Kidney (tissue), 14 donors: Measurements from ENCODE around the gene CTIF. TPM values are rescaled to one million over a fixed set of nuclear protein-coding genes. Genes with fewer than 3 reads are reported as not detected.
"Not testable (repeated sequence)": the region's sequence is repeated elsewhere in the genome, so short reads cannot be mapped to it uniquely, and the experiment has no call there.

Experiments
- DNase-seq, 5 donors: peaks; one replicate each; pipeline ENCODE4 v3.0.0-alpha.2; 2013 to 2020
- FAIRE-seq: peaks from 2 replicates; lab custom pipeline; 2012; peaks lifted over from hg19 to GRCh38; lab: Jason Lieb, UNC
- H3K27ac ChIP-seq, 2 donors: one replicate each; pipeline ENCODE4 v1.7.0; 2013; ENCODE audit warnings: low read depth in 2 of 2, low read length in 2 of 2, inconsistent platforms in 1 of 2
- H3K27me3 ChIP-seq: one replicate; pipeline ENCODE4 v1.7.1; 2013; ENCODE audit warnings: low read length, inconsistent platforms; ENCODE audit not compliant: control insufficient read depth, insufficient read depth
- H3K36me3 ChIP-seq, 3 donors: one replicate each; pipeline versions ENCODE4 v1.7.0 to v1.7.1; 2013; ENCODE audit warnings: low read length in 3 of 3, control low read depth in 1 of 3, inconsistent platforms in 1 of 3; ENCODE audit not compliant: insufficient read depth in 3 of 3, control insufficient read depth in 2 of 3
- H3K4me1 ChIP-seq, 3 donors: one replicate each; pipeline versions ENCODE4 v1.7.0 to v1.7.1; 2013; ENCODE audit warnings: low read length in 3 of 3, inconsistent platforms in 1 of 3, low read depth in 1 of 3; ENCODE audit not compliant: control insufficient read depth in 2 of 3, insufficient read depth in 2 of 3
- H3K4me3 ChIP-seq, 3 donors: one replicate each; pipeline versions ENCODE4 v1.7.0 to v1.8.1; 2013; ENCODE audit warnings: low read length in 3 of 3, control low read depth in 1 of 3, inconsistent platforms in 1 of 3
- H3K9ac ChIP-seq, 3 donors: one replicate each; pipeline versions ENCODE4 v1.7.0 to v1.7.1; 2013; ENCODE audit warnings: low read length in 3 of 3, control low read depth in 1 of 3, inconsistent platforms in 1 of 3
- H3K9me3 ChIP-seq, 3 donors: one replicate each; pipeline versions ENCODE4 v1.7.0 to v1.7.1; 2013; ENCODE audit warnings: low read length in 3 of 3, control low read depth in 1 of 3, inconsistent platforms in 1 of 3; ENCODE audit not compliant: control insufficient read depth in 2 of 3, insufficient read depth in 1 of 3
- intact Hi-C: fragments of 100-400 bp; cut with DNase I; formaldehyde crosslinking; loops from one replicate; pipeline ENCODE4 v1.11.1; 2022
- polyA plus RNA-seq: library from polyadenylated mRNA; stranded (reverse); fragments of 350-450 nt; fragmentation: Illumina TruSeq; extraction: RNeasy Lipid Tissue Mini Kit (QIAGEN cat#74804); gene quantifications from one replicate; pipeline ENCODE4 v1.2.3, GENCODE V29; 2014; ENCODE audit warnings: low read depth, low replicate concordance; ENCODE audit not compliant: insufficient read depth
- total RNA-seq: library from RNA; stranded (reverse); fragmentation: NEBNext Ultra II Directional; extraction: Animal tissue kit (Norgen Biotek cat#: 25700); gene quantifications from one replicate; pipeline ENCODE4 v1.2.1, GENCODE V29; 2021
- TF ChIP-seq, protein P1 (sequence below): IDR thresholded peaks from 3 replicates; pipeline ENCODE4 v1.5.1; 2012; ENCODE audit warnings: mild to moderate bottlenecking, moderate library complexity, borderline replicate concordance; ENCODE audit not compliant: insufficient read depth; ENCODE audit errors: extremely low read depth
- donor health status: control.
- donor health status: control.
- donor health status: control.
- donor health status: control.
- donor health status: control.
- donor health status: DM: yes; HTN: yes; CAD: no.
- donor health status: Normal renal cell carcinoma (clear cell type).

The CTIF gene
- total and polyA plus RNA-seq, 2 donors from 2014 or later = 37.3 to 41.9 TPM

DNA sequence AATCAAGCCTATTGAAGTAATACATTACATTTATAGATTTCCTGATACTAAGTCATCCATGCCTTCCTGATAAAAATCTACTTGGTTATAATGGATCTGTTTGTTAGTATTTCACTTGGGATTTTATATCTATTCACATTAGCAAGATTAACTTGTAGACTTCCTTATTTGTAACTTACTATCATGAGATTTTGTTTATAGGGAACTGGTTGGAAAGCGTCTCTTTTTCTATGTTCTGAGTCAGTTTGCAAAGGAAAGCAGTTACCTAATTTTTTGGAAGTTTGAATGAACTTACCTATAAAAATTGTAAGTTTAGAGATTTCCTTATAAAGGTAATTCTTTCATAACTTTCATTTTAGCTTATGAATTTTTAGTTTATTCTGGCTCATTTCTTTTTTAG, 270.5 kb downstream of the CTIF start:
- H3K9ac ChIP-seq = no peak overlapping the region
- no peaks in the 10 kb centered on the region for H3K27me3 ChIP-seq
- H3K9me3 ChIP-seq = no peaks in the 10 kb centered on the region
- H3K4me3 ChIP-seq = no peak overlapping the region
- intact Hi-C loops = no loop called here
- H3K36me3 ChIP-seq = no peaks in the 10 kb centered on the region
- no peak overlapping the region for H3K27ac ChIP-seq
- H3K4me1 ChIP-seq = peaks cover 0 to 12% (median under 1%) of the 10 kb centered on the region in 3 donors
- TF ChIP-seq, protein P1, sequence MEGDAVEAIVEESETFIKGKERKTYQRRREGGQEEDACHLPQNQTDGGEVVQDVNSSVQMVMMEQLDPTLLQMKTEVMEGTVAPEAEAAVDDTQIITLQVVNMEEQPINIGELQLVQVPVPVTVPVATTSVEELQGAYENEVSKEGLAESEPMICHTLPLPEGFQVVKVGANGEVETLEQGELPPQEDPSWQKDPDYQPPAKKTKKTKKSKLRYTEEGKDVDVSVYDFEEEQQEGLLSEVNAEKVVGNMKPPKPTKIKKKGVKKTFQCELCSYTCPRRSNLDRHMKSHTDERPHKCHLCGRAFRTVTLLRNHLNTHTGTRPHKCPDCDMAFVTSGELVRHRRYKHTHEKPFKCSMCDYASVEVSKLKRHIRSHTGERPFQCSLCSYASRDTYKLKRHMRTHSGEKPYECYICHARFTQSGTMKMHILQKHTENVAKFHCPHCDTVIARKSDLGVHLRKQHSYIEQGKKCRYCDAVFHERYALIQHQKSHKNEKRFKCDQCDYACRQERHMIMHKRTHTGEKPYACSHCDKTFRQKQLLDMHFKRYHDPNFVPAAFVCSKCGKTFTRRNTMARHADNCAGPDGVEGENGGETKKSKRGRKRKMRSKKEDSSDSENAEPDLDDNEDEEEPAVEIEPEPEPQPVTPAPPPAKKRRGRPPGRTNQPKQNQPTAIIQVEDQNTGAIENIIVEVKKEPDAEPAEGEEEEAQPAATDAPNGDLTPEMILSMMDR = no peak
- FAIRE-seq = no peak
- no peak for DNase-seq

DNA sequence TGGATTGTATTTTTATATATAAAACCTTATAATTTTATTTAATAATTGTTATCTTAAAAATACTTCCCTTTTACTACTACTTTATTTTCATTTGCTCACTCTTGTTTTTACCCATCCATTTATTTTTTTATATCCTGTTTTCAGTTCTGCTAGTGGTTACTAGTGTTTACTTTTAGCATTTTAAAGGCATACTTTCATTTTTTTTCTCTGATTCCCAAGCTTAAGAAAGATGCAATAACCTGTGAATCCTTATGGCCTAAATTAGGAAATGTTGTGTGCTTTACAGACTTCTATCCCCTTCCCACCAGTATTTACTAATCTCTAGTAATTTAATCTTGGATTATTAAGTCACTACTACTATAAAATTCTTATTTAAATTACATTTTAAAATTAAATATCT, 272.0 kb downstream of the CTIF start:
- peaks cover 0 to 6% (median 0%) of the 10 kb centered on the region in 3 donors for H3K4me1 ChIP-seq
- TF ChIP-seq, protein P1 = no peak
- no peak for FAIRE-seq

DNA sequence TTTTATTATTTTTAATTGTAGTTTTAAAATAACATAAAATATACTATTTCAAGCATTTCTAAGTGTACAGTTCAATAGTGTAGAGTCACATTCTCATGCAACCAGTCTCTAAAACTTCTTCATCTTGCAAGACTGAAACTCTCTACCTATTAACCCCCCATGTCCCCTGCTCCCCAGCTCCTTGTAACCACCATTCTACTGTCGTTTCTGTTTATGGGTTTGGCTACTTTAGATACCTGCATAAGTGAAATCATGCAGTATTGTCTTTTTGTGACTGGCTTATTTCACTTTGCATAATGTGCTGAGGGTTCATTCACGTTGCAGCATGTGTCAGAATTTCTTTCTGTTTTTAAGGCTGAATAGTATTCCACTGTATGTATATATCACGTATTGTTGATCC, 272.6 kb downstream of the CTIF start:
- Histone ChIP-seq H3K9me3 (no peaks in the 10 kb centered on the region), H3K36me3 (no peaks in the 10 kb centered on the region), H3K4me3 (no peak overlapping the region), H3K27ac (no peak overlapping the region), H3K27me3 (no peaks in the 10 kb centered on the region), H3K4me1 (peaks cover 0 to 3% (median 0%) of the 10 kb centered on the region in 3 donors), H3K9ac (no peak overlapping the region)
- no peak for DNase-seq
- no peak for FAIRE-seq
- intact Hi-C loops = no loop called here
- TF ChIP-seq, protein P1 = no peak

More for the DNA sequence above, 272.0 kb downstream of the CTIF start:
- Histone ChIP-seq H3K27me3 (no peaks in the 10 kb centered on the region), H3K27ac (no peak overlapping the region), H3K9ac (no peak overlapping the region), H3K4me3 (no peak overlapping the region), H3K36me3 (no peaks in the 10 kb centered on the region), H3K9me3 (no peaks in the 10 kb centered on the region)
- DNase-seq = no peak
- intact Hi-C loops = no loop called here

GRCh38 chr18:48811977-48812451, 273.2 kb downstream of the CTIF start:
- H3K4me3 ChIP-seq, DNase-seq, H3K27me3 ChIP-seq, FAIRE-seq, H3K9me3 ChIP-seq, intact Hi-C loops, H3K9ac ChIP-seq, H3K27ac ChIP-seq, H3K36me3 ChIP-seq, H3K4me1 ChIP-seq: not testable (repeated sequence)
